NT2/D1 (cell line): ENCODE data around the gene DLL4.

Experiments
- DNase-seq: peaks from one replicate; pipeline ENCODE4 v3.0.0-alpha.2; 2011; ENCODE audit warnings: low read depth, low spot score
- H3K27me3 ChIP-seq: 2 replicates; pipeline ENCODE4 v1.6.0; 2011; ENCODE audit warnings: mild to moderate bottlenecking; ENCODE audit not compliant: insufficient read length, insufficient read depth
- H3K36me3 ChIP-seq: 2 replicates; pipeline ENCODE4 v1.6.1; 2011; ENCODE audit warnings: mild to moderate bottlenecking, low read length, mixed read lengths; ENCODE audit not compliant: insufficient read depth, insufficient read length
- H3K4me1 ChIP-seq: 2 replicates; pipeline ENCODE4 v1.5.1; 2011; ENCODE audit not compliant: insufficient read depth, insufficient read length
- H3K4me3 ChIP-seq: 2 replicates; pipeline ENCODE4 v1.5.1; 2011; ENCODE audit warnings: low read depth; ENCODE audit not compliant: insufficient read length
- H3K9ac ChIP-seq: 2 replicates; pipeline ENCODE4 v1.6.0; 2011; ENCODE audit warnings: low read depth; ENCODE audit not compliant: insufficient read length
- H3K9me3 ChIP-seq: 2 replicates; pipeline ENCODE4 v1.5.1; 2011; ENCODE audit warnings: mild to moderate bottlenecking, low read length; ENCODE audit not compliant: insufficient read depth
- SUZ12 ChIP-seq: IDR thresholded peaks from 2 replicates; pipeline ENCODE4 v1.6.1; 2011; ENCODE audit not compliant: insufficient read length, insufficient read depth; ENCODE audit errors: extremely low read depth
- YY1 ChIP-seq: IDR thresholded peaks from 2 replicates; pipeline ENCODE4 v1.6.1; 2011; ENCODE audit not compliant: insufficient read length, insufficient read depth
- ZNF274 ChIP-seq: IDR thresholded peaks from 2 replicates; pipeline ENCODE4 v1.6.1; 2011; ENCODE audit warnings: mild to moderate bottlenecking, low read depth, low read length

The DLL4 gene

DNA sequence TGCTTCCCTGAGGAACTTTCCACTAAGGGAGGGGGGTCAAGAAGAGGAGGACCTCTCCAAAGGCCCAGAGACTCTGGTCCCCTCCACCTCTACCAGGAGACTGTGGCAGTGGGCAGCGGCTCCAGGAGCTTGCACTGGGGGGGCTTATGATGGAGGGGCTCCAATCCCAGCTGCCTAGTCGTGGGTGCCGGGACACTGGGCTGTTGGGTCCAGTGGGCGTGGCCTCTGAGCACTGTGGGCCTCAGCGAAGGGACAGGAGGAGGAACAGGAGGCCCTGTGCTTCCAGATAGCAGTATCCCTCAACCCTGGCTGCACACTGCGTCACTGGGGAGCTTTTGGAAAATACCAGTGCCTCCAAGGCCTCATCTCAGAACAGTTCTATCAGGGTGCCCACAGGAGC, 13.5 kb upstream of the DLL4 start:
- H3K4me3 ChIP-seq = no peak overlapping the region
- DNase-seq = no peak
- H3K9me3 ChIP-seq = no peaks in the 10 kb centered on the region
- no peaks in the 10 kb centered on the region for H3K36me3 ChIP-seq
- H3K4me1 ChIP-seq = peaks cover 31% of the 10 kb centered on the region
- TF ChIP-seq SUZ12 = no peak
- TF ChIP-seq YY1 = no peak
- no peak for TF ChIP-seq ZNF274
- peaks cover 63% of the 10 kb centered on the region for H3K27me3 ChIP-seq
- no peak overlapping the region for H3K9ac ChIP-seq

DNA sequence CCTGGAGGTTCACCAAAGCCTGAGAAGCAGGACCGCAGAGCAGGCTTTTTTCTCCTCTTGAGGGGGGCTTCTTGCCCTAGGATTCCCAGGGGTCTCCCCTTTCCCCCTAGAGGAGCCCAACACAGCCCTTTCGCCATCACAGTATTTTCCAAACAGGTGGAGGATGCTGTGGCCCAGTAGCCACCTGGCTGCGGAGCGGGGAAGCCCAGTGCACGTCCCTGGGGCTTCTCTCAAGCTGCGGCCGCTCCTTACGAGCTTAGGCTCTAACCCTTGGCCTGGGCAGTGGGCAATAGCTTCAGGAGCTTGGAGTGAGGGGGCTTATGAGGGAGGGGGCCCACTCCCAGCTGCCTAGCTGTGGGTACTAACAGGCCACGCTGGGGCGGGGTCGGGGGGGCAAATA, 11.6 kb upstream of the DLL4 start:
- Histone ChIP-seq H3K9ac (no peak overlapping the region), H3K4me3 (no peak overlapping the region), H3K9me3 (no peaks in the 10 kb centered on the region), H3K4me1 (peaks cover 21% of the 10 kb centered on the region), H3K27me3 (peaks cover 82% of the 10 kb centered on the region), H3K36me3 (no peaks in the 10 kb centered on the region)
- TF ChIP-seq YY1 (no peak), SUZ12 (no peak), ZNF274 (no peak)
- DNase-seq = no peak

DNA sequence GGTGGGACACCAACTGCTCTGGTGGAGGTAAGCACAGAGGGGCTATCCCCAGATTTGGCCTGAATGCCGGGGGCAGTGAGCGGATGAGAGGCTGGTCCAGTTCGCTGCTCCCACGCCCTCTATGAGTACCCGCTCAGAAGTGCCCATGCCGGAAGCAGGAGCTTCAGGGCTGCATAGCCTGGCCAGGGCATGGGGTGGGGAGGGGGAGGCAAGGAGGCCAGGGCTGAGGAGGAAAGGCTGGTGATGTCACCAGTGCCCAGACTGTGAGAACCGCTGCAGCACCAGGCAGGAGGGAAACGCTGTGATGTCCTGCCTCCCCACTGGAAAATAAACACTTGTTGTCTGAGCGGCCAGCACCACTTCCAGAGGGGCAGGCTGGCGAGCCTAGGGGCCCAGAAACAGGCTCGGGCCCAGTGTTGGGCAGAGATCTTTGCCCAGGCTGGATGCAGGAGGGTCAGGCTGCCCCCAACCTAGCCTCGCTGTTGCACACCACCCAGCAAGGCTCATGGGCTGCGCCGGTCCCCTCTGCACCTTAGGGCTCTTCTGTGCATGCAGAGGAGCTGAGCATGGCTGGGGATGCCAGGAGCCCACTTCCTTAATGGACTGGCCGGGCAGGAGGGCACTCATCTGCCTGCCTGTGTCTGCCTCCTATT, 10.9 kb upstream of the DLL4 start:
- Histone ChIP-seq H3K27me3 (peaks cover 88% of the 10 kb centered on the region), H3K9ac (no peak overlapping the region), H3K4me3 (no peak overlapping the region), H3K36me3 (no peaks in the 10 kb centered on the region), H3K9me3 (no peaks in the 10 kb centered on the region), H3K4me1 (peaks cover 18% of the 10 kb centered on the region)
- TF ChIP-seq SUZ12 = no peak
- no peak for TF ChIP-seq YY1
- no peak for TF ChIP-seq ZNF274
- no peak for DNase-seq

DNA sequence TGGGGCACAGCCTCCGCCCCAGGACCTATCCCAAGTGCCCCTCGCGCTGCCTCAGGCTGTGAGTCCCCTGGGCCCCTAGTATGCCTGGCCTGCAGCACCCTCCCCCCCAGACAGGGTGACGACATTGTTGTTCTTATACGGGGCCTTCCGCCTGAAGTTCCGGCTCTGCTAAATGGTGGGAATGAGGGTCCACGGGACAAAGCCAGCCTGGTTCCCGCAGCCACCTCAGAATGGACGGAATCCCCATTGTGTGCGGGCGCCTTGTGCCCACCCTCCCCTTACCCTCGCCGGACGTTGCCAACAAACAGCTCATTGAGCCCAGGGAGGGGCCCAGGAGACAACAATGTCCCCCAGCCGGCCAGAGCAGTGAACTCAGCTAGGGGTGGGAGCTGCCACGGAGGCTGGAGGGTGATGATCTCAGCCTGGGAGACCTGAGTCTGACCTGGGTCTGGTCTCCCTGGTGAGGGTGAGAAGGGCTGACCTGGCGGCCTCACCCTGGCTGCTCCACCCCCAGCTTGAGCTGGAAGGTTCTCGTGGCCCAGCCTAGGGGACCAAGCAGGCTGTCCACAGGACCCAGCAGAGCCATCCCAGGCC, 10.2 kb upstream of the DLL4 start:
- Histone ChIP-seq H3K9me3 (no peaks in the 10 kb centered on the region), H3K36me3 (no peaks in the 10 kb centered on the region), H3K9ac (no peak overlapping the region), H3K4me1 (peaks cover 17% of the 10 kb centered on the region), H3K27me3 (peaks cover 94% of the 10 kb centered on the region), H3K4me3 (no peak overlapping the region)
- no peak for TF ChIP-seq SUZ12
- no peak for TF ChIP-seq ZNF274
- TF ChIP-seq YY1 = no peak
- DNase-seq = no peak

- H3K4me1 ChIP-seq = peaks cover 20% of the 10 kb centered on the region
- no peak overlapping the region for H3K9ac ChIP-seq
- no peak for DNase-seq
- no peaks in the 10 kb centered on the region for H3K36me3 ChIP-seq
- no peak overlapping the region for H3K4me3 ChIP-seq
- no peaks in the 10 kb centered on the region for H3K9me3 ChIP-seq
- peaks cover 100% of the 10 kb centered on the region for H3K27me3 ChIP-seq
- TF ChIP-seq SUZ12 = no peak
- no peak for TF ChIP-seq ZNF274
- TF ChIP-seq YY1 = no peak
Observed at GRCh38 chr15:40921949-40922607, 7.1 kb upstream of the DLL4 start.

- Histone ChIP-seq H3K9ac (no peak overlapping the region), H3K9me3 (no peaks in the 10 kb centered on the region), H3K36me3 (no peaks in the 10 kb centered on the region), H3K4me3 (no peak overlapping the region), H3K4me1 (peaks cover 22% of the 10 kb centered on the region), H3K27me3 (peaks cover 100% of the 10 kb centered on the region)
- DNase-seq = no peak
- no peak for TF ChIP-seq ZNF274
- no peak for TF ChIP-seq SUZ12
- TF ChIP-seq YY1 = no peak
Observed at GRCh38 chr15:40922608-40923005, 6.5 kb upstream of the DLL4 start.

DNA sequence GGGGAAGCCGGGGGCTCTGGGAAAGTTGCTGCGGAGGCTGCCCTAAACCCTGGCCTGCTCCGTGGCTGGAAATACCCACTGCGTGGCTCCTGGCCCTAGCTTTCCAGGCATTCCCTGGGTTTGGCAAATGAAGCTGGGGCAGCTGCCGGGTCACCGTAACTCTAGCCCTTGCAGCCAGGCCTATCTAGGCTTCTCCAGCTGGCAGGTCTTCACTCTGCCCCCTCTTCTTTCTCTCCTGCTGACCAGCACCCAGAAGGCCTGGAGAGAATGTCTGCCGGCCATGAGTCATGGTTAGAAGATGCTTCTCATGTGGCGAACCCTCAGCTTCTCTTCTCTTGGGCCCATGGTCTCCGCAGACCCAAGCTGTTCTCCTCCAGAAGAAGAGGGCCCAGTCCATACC, 5.6 kb upstream of the DLL4 start:
- no peak for DNase-seq
- peaks cover 20% of the 10 kb centered on the region for H3K4me1 ChIP-seq
- H3K9ac ChIP-seq = no peak overlapping the region
- H3K27me3 ChIP-seq = peaks cover 99% of the 10 kb centered on the region
- H3K4me3 ChIP-seq = no peak overlapping the region
- no peaks in the 10 kb centered on the region for H3K9me3 ChIP-seq
- TF ChIP-seq YY1 = no peak
- no peak for TF ChIP-seq SUZ12
- TF ChIP-seq ZNF274 = no peak
- no peaks in the 10 kb centered on the region for H3K36me3 ChIP-seq
